AG09319 (cell line): ENCODE data around the gene BFSP1.

Experiments
- DNase-seq: peaks from one replicate; pipeline ENCODE4 v3.0.0-alpha.2; 2010; ENCODE audit warnings: low read depth; ENCODE audit errors: extremely low read depth
- CTCF ChIP-seq: IDR thresholded peaks from 2 replicates; pipeline ENCODE4 v1.5.1; 2011; ENCODE audit warnings: low read depth, mild to moderate bottlenecking, inconsistent platforms, low read length, moderate library complexity

Gene BFSP1

GRCh38 chr20:17571153-17571527 is 40.0 kb upstream of the BFSP1 start:
- no peak for TF ChIP-seq CTCF
- DNase-seq: no peak

- no peak; the same call in 1 of the 2 replicates for TF ChIP-seq CTCF
- DNase-seq: no peak
Measured at GRCh38 chr20:17570347-17571152, 39.4 kb upstream of the BFSP1 start.

GRCh38 chr20:17569616-17570346 is 38.6 kb upstream of the BFSP1 start, which contains the start of gene DSTN:
DSTN (plus strand) TSS chr20:17570075; CDS start chr20:17570209, 134 bp downstream.
- no peak for TF ChIP-seq CTCF

GRCh38 chr20:17568972-17569521 is 37.9 kb upstream of the BFSP1 start:
- peak; percentile 96 for DNase-seq

More at GRCh38 chr20:17569616-17570346, 38.6 kb upstream of the BFSP1 start, which contains the start of gene DSTN:
- peak; percentile 88 for DNase-seq

GRCh38 chr20:17568045-17568788 is 37.0 kb upstream of the BFSP1 start:
- DNase-seq: no peak
- TF ChIP-seq CTCF: no peak

More at GRCh38 chr20:17568972-17569521, 37.9 kb upstream of the BFSP1 start:
- no peak for TF ChIP-seq CTCF

- DNase-seq: no peak
- TF ChIP-seq CTCF: no peak
Measured at GRCh38 chr20:17566345-17566744, 35.2 kb upstream of the BFSP1 start.
